Left ventricle myocardium inferior (tissue), 1 donor: ENCODE data around the gene FFAR3. TPM values are rescaled to one million over a fixed set of nuclear protein-coding genes. Genes with fewer than 3 reads are reported as not detected.
"Not testable (repeated sequence)": the region's sequence is repeated elsewhere in the genome, so short reads cannot be mapped to it uniquely, and the experiment has no call there.

ENCODE experiments used
- DNase-seq: peaks from one replicate; pipeline ENCODE4 v3.0.0-alpha.2; 2020
- H3K27ac ChIP-seq: fragments of 200-600 bp; replicated peaks from 2 replicates; pipeline ENCODE4 v1.8.0; 2021
- H3K27me3 ChIP-seq: fragments of 200-600 bp; 2 replicates; pipeline ENCODE4 v1.8.0; 2021; ENCODE audit warnings: low read depth
- H3K36me3 ChIP-seq: fragments of 200-600 bp; 2 replicates; pipeline ENCODE4 v1.8.0; 2021
- H3K4me1 ChIP-seq: fragments of 200-600 bp; 2 replicates; pipeline ENCODE4 v1.8.0; 2021
- H3K4me3 ChIP-seq: fragments of 200-600 bp; 2 replicates; pipeline ENCODE4 v1.8.0; 2021; ENCODE audit warnings: mild to moderate bottlenecking, moderate library complexity
- H3K9me3 ChIP-seq: fragments of 200-600 bp; replicated peaks from 2 replicates; pipeline ENCODE4 v1.8.0; 2021
- intact Hi-C: fragments of 100-400 bp; cut with micrococcal nuclease; formaldehyde crosslinking; loops from one replicate; pipeline ENCODE4 v1.11.0; 2022
- total RNA-seq: library from RNA; stranded (reverse); fragmentation: NEBNext Ultra II Directional; extraction: Animal tissue kit (Norgen Biotek cat#: 25700); gene quantifications from one replicate; pipeline ENCODE4 v1.2.1, GENCODE V29; 2021
- TF ChIP-seq, protein P1 (sequence below): fragments of 200-600 bp; IDR thresholded peaks from 2 replicates; pipeline ENCODE4 v1.8.0; 2021; ENCODE audit warnings: antibody characterized with exemption, mild to moderate bottlenecking, borderline replicate concordance
- donor health status: DM: no; HTN: yes; CAD: no; lungs with severe emphysema.

FFAR3 gene
- total RNA-seq, 1 donor from 2014 or later, result not detected

DNA sequence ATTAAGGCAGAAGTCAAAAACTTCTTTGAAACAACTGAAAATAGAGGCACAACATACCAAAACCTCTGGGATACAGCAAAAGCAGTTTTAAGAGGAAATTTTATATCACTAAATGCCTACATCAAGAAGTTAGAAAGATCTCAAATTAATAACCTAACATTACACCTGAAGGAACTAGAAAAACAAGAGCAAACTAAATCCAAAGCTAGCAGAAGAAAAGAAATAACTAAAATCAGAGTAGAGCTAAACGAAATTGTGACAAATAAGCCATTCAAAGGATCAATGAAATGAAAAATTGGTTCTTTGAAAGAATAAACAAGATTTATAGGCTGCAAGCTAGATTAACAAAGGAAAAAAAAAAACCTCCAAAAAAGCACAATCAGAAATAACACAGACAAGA lies 10.1 kb downstream of the FFAR3 start:
- TF ChIP-seq, protein P1, sequence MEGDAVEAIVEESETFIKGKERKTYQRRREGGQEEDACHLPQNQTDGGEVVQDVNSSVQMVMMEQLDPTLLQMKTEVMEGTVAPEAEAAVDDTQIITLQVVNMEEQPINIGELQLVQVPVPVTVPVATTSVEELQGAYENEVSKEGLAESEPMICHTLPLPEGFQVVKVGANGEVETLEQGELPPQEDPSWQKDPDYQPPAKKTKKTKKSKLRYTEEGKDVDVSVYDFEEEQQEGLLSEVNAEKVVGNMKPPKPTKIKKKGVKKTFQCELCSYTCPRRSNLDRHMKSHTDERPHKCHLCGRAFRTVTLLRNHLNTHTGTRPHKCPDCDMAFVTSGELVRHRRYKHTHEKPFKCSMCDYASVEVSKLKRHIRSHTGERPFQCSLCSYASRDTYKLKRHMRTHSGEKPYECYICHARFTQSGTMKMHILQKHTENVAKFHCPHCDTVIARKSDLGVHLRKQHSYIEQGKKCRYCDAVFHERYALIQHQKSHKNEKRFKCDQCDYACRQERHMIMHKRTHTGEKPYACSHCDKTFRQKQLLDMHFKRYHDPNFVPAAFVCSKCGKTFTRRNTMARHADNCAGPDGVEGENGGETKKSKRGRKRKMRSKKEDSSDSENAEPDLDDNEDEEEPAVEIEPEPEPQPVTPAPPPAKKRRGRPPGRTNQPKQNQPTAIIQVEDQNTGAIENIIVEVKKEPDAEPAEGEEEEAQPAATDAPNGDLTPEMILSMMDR, result no peak
- Histone ChIP-seq H3K27ac (no peak overlapping the region), H3K36me3 (no peaks in the 10 kb centered on the region), H3K9me3 (peaks cover 3% of the 10 kb centered on the region), H3K4me3 (no peak overlapping the region), H3K4me1 (no peaks in the 10 kb centered on the region), H3K27me3 (peaks cover 31% of the 10 kb centered on the region)
- DNase-seq, result no peak
- intact Hi-C loops, result no loop called here

GRCh38 chr19:35369522-35369921 lies 11.3 kb downstream of the FFAR3 start:
- Histone ChIP-seq H3K27ac (no peak overlapping the region), H3K27me3 (peaks cover 26% of the 10 kb centered on the region), H3K9me3 (peaks cover 3% of the 10 kb centered on the region), H3K4me3 (no peak overlapping the region), H3K36me3 (no peaks in the 10 kb centered on the region), H3K4me1 (no peaks in the 10 kb centered on the region)
- TF ChIP-seq, protein P1, result no peak
- DNase-seq, result no peak
- intact Hi-C loops, result no loop called here

DNA sequence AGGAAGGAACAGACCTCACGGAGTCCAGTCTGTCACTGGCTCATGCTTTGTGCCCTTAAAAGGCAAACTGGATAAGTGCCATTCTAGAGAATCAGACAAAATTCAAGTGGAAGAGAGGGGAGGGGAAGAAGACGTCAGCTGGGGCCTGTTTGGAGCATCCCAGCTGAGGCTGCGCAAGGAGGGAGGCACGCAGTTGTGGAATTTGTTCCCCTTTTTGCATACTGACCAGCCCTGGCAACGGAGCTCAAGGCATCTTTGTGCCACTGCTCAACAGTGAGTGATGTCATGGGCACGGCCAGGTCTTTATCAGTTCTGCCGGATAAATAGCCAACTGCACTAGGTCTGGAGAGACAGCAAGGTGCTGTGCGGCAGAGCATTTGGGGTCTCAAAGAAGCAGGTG lies 12.5 kb downstream of the FFAR3 start, which contains the start of gene GPR42:
Gene GPR42 (plus strand): TSS at position 347 of the 400 bp plus-strand sequence. CDS start 292 bp downstream, outside the sequence.
- no peak within 1 kb of the TSS for H3K4me3 ChIP-seq
- H3K27me3 ChIP-seq, result peaks cover 21% of the 10 kb centered on the region
- H3K27ac ChIP-seq, result no peak within 1 kb of the TSS
- H3K4me1 ChIP-seq, result no peaks in the 10 kb centered on the region
- peaks cover 3% of the 10 kb centered on the region for H3K9me3 ChIP-seq
- DNase-seq, result no peak
- no peaks in the 10 kb centered on the region for H3K36me3 ChIP-seq
- intact Hi-C loops, result no loop called here
- TF ChIP-seq, protein P1, result no peak

DNA sequence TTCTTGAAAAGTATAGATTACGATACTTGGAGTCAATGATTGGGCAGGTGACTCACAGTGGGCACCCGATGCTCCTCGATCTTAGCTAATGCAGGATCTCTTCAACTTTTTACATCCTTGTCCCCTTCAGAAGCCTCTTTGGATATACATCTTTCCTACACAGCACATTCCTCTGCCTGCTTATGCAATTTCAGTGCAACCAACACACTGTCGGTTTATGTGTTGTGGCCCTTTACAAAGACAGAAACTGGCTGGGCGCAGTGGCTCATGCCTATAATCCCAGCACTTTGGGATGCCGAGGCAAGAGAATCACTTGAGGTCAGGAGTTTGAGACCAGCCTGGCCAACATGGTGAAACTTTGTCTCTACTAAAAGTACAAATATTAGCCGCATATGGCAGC lies 15.2 kb downstream of the FFAR3 start:
- Histone ChIP-seq H3K36me3 (no peaks in the 10 kb centered on the region), H3K4me3 (no peak overlapping the region), H3K27ac (no peak overlapping the region), H3K4me1 (no peaks in the 10 kb centered on the region), H3K9me3 (peaks cover 3% of the 10 kb centered on the region), H3K27me3 (peaks cover 12% of the 10 kb centered on the region)
- intact Hi-C loops, result no loop called here
- TF ChIP-seq, protein P1, result no peak
- DNase-seq, result no peak

- H3K4me1 ChIP-seq, DNase-seq, H3K36me3 ChIP-seq, intact Hi-C loops, H3K9me3 ChIP-seq, H3K4me3 ChIP-seq, H3K27ac ChIP-seq: not testable (repeated sequence)
- H3K27me3 ChIP-seq, result peaks cover 12% of the 10 kb centered on the region
Observed at GRCh38 chr19:35374031-35374430, 15.8 kb downstream of the FFAR3 start.

GRCh38 chr19:35375505-35376307 lies 17.4 kb downstream of the FFAR3 start:
- H3K4me1 ChIP-seq, result peaks cover 8% of the 10 kb centered on the region
- no peaks in the 10 kb centered on the region for H3K36me3 ChIP-seq
- DNase-seq, result no peak
- TF ChIP-seq, protein P1, result no peak
- intact Hi-C loops, result no loop called here
- peaks cover 12% of the 10 kb centered on the region for H3K27me3 ChIP-seq
- H3K4me3 ChIP-seq, result no peak overlapping the region
- no peak overlapping the region for H3K27ac ChIP-seq
- H3K9me3 ChIP-seq, result no peaks in the 10 kb centered on the region
